ENCODE results near the gene UBAC2. TPM values are rescaled to one million over a fixed set of nuclear protein-coding genes. Genes with fewer than 3 reads are reported as not detected.

UBAC2 gene
- total and polyA plus RNA-seq, 2 of the 4 experiments (the other 2 are of a cell fraction) = 20.8 to 36.3 TPM

GRCh38 chr13:99313501-99313900, 112.8 kb downstream of the UBAC2 start:
- Histone ChIP-seq H3K9me1 (ENCODE audit: insufficient read depth, low read length) (peaks cover 22% of the 10 kb centered on the region), H2AK9ac (replicated peaks; ENCODE audit: low read depth, low read length, poor library complexity) (no peak overlapping the region), H3K14ac (replicated peaks; ENCODE audit: low read depth, low read length) (0 out of 2 replicates have a peak overlapping the region, but pooled peaks have one; percentile 20), H3K79me1 (ENCODE audit: low read depth in 1 of 2, low read length in 2 of 2) (peaks cover 16% of the 10 kb centered on the region in 2 experiments), H3K56ac (ENCODE audit: extremely low read depth, insufficient read depth, low read length) (no peak overlapping the region), H4K8ac (ENCODE audit: low read depth in 2 of 2, low read length in 2 of 2) (no peak overlapping the region), H2BK120ac (ENCODE audit: low read depth, low read length) (no peak overlapping the region), H2AK5ac (ENCODE audit: low read depth, low read length) (no peak overlapping the region), H3K4me2 (ENCODE audit: low read depth, low read length) (no peak overlapping the region), H2BK5ac (ENCODE audit: low read depth, low read length, poor library complexity, severe bottlenecking) (no peak overlapping the region), H3K4me1 (ENCODE audit: control insufficient read depth, insufficient read depth, low read length) (peaks cover 19% of the 10 kb centered on the region), H3K23ac (ENCODE audit: low read depth, low read length) (no peak overlapping the region), H3K18ac (ENCODE audit: low read depth, low read length) (no peak overlapping the region), H3K27me3 (ENCODE audit: control insufficient read depth, insufficient read depth, low read length) (no peaks in the 10 kb centered on the region), H4K91ac (ENCODE audit: insufficient read depth, low read depth, low read length) (no peak overlapping the region), H3K9ac (ENCODE audit: low read depth, low read length) (no peak overlapping the region), H4K5ac (ENCODE audit: low read depth, low read length) (no peak overlapping the region), H3K4me3 (ENCODE audit: insufficient read depth, low read depth, low read length) (no peak overlapping the region), H2BK15ac (ENCODE audit: low read depth, low read length) (no peak overlapping the region), H3K27ac (ENCODE audit: insufficient read depth, low read length) (no peak overlapping the region), H2AFZ (replicated peaks; ENCODE audit: low read length, poor library complexity) (no peak overlapping the region), H3K4ac (ENCODE audit: low read depth, low read length) (no peak overlapping the region), H3K36me3 (ENCODE audit: control insufficient read depth, insufficient read depth, low read length) (peaks cover 9% of the 10 kb centered on the region), H4K20me1 (ENCODE audit: insufficient read depth, low read length) (peaks cover 22% of the 10 kb centered on the region), H3K9me3 (ENCODE audit: control insufficient read depth, insufficient read depth, low read length) (no peaks in the 10 kb centered on the region), H2BK20ac (ENCODE audit: low read depth, low read length) (no peak overlapping the region)
- in situ Hi-C loops (cut with MboI; ENCODE audit: low sequenced_read_pairs) = no loop called here
- WGBS, 2 experiments (ENCODE audit: extremely low coverage in 2 of 2, insufficient read length in 1 of 2) = 90% methylated on average over 2 of the region's 3 CpGs; no CpG with 5 or more reads in 1 of the 2 experiments
- dilution Hi-C loops (cut with HindIII; ENCODE audit: low sequenced_read_pairs, unreplicated experiment) = no loop called here
- no peak for ATAC-seq (ENCODE audit: low read depth)
- BruUV-seq (replicated peaks) = no TSS peak
- DNase-seq = no peak
- intact Hi-C loops (cut with micrococcal nuclease) = no loop called here
- ChIA-PET CTCF (no interaction called here), POLR2A (ENCODE audit: unreplicated experiment) (no interaction called here)
- TF ChIP-seq POLR2A (IDR thresholded peaks at IDR 0.05; ENCODE audit: low read depth, low read length) = no peak
- no peak for TF ChIP-seq USF2 (IDR thresholded peaks at IDR 0.05; ENCODE audit: low read depth, low read length)
- TF ChIP-seq RFX5 (IDR thresholded peaks at IDR 0.05; ENCODE audit: low read depth, low read length) = no peak
- no peak for TF ChIP-seq ELK1 (IDR thresholded peaks at IDR 0.05; ENCODE audit: borderline replicate concordance, low read depth, low read length)
- no peak for TF ChIP-seq NFE2L2 (IDR thresholded peaks at IDR 0.05; ENCODE audit: low read depth, low read length)
- TF ChIP-seq BHLHE40 (IDR thresholded peaks at IDR 0.05; ENCODE audit: low read depth, low read length) = no peak
- no peak for TF ChIP-seq FOS (IDR thresholded peaks at IDR 0.05; ENCODE audit: low read depth, low read length)
- no peak for TF ChIP-seq CTCF (conservative IDR thresholded peaks at IDR 0.05; ENCODE audit: low read depth, low read length)
- TF ChIP-seq MXI1 (IDR thresholded peaks at IDR 0.05; ENCODE audit: borderline replicate concordance, low read depth, low read length) = no peak
- TF ChIP-seq CEBPB (IDR thresholded peaks at IDR 0.05; ENCODE audit: low read depth, low read length) = no peak
- no peak for TF ChIP-seq SMC3 (IDR thresholded peaks at IDR 0.05; ENCODE audit: low read depth, low read length)

All from IMR-90 (cell line).